Measurements from ENCODE around the gene TUBB1. TPM values are rescaled to one million over a fixed set of nuclear protein-coding genes. Genes with fewer than 3 reads are reported as not detected.

Gene TUBB1
- total and polyA plus RNA-seq, 4 donors, result 0.64 to 6.8 (median 3.7) TPM

GRCh38 chr20:59015411-59015810 is 3.8 kb upstream of the TUBB1 start:
- peaks cover 0 to 33% (median 5%) of the 10 kb centered on the region in 5 donors for H3K4me1 ChIP-seq (ENCODE audit: control insufficient read depth in 5 of 5, insufficient read depth in 5 of 5, low read length in 5 of 5)
- H3K9ac ChIP-seq (ENCODE audit: insufficient read depth in 1 of 2, low read length in 2 of 2), result no peak overlapping the region
- 88 to 91% methylated on average over 16 of the region's 16 CpGs for WGBS, 2 donors
- H3K4me3 ChIP-seq, result no peak overlapping the region
- H3K27me3 ChIP-seq (ENCODE audit: control insufficient read depth in 3 of 3, insufficient read depth in 3 of 3, low read length in 2 of 3), result no peaks in the 10 kb centered on the region
- H3K9me3 ChIP-seq (ENCODE audit: control insufficient read depth in 4 of 4, insufficient read depth in 3 of 4, low read length in 3 of 4), result no peaks in the 10 kb centered on the region
- H3K36me3 ChIP-seq (ENCODE audit: control insufficient read depth in 4 of 4, insufficient read depth in 4 of 4, low read length in 4 of 4), result no peaks in the 10 kb centered on the region
- H3K27ac ChIP-seq (ENCODE audit: low read depth in 1 of 2, low read length in 1 of 2), result no peak overlapping the region
- no peak for ATAC-seq (ENCODE audit: insufficient read depth, low FRiP score)
- no peak for TF ChIP-seq CTCF (IDR thresholded peaks at IDR 0.05; ENCODE audit: control extremely low read depth, extremely low read depth)
- DNase-seq, result no peak

DNA sequence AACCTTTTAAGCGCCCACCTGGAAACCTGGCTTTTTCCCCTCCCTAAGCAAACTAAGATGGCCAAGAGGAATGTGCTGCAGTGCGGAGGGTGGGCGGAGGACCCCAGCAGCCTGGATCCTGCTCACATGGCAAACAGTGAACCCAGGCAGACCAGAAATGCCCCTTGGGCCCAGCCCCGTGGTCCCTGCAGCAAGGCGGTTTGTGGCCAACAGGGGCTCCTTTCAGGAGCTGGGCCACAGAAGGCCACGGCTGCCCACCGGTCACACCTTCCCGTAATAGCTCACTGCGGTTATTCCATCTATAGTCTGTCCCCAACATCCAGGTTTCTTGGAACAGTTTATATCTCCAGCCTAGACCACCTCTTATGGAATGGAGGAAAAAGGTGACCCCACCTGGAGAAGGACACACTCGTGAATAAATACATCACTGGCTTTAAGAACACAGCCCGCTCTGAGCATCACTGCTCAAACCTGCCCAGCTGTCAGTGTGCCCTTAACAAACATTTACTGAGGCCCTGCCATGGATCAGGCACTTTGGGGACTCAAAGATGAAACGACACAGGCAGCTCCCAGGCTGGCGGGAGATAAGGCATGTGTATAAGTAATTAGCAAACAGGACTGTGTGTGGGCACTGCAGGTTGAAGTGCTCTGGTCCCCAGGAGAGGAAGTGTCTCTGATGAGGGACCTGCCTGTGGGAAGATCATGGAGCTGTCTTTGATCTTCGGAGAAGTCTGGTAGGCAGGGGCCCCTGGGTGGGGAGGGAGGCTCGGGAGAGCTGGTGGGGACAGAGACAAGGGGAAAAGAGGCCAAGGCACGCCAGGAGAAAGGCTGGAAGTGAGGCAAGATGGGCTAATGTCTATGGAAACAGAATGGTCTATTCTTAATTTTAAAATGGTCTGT is 3.2 kb upstream of the TUBB1 start:
- no peak for TF ChIP-seq CTCF (IDR thresholded peaks at IDR 0.05; ENCODE audit: control extremely low read depth, extremely low read depth)
- Histone ChIP-seq H3K36me3 (ENCODE audit: control insufficient read depth in 4 of 4, insufficient read depth in 4 of 4, low read length in 4 of 4) (no peaks in the 10 kb centered on the region), H3K9ac (ENCODE audit: insufficient read depth in 1 of 2, low read length in 2 of 2) (no peak overlapping the region), H3K4me1 (ENCODE audit: control insufficient read depth in 5 of 5, insufficient read depth in 5 of 5, low read length in 5 of 5) (peaks cover 0 to 27% (median 2%) of the 10 kb centered on the region in 5 donors), H3K27ac (ENCODE audit: low read depth in 1 of 2, low read length in 1 of 2) (no peak overlapping the region), H3K9me3 (ENCODE audit: control insufficient read depth in 4 of 4, insufficient read depth in 3 of 4, low read length in 3 of 4) (no peaks in the 10 kb centered on the region), H3K4me3 (no peak overlapping the region), H3K27me3 (ENCODE audit: control insufficient read depth in 3 of 3, insufficient read depth in 3 of 3, low read length in 2 of 3) (no peaks in the 10 kb centered on the region)
- 72 to 74% methylated on average over 16 of the region's 16 CpGs for WGBS, 2 donors
- ATAC-seq (ENCODE audit: insufficient read depth, low FRiP score) (no peak), DNase-seq (no peak)

DNA sequence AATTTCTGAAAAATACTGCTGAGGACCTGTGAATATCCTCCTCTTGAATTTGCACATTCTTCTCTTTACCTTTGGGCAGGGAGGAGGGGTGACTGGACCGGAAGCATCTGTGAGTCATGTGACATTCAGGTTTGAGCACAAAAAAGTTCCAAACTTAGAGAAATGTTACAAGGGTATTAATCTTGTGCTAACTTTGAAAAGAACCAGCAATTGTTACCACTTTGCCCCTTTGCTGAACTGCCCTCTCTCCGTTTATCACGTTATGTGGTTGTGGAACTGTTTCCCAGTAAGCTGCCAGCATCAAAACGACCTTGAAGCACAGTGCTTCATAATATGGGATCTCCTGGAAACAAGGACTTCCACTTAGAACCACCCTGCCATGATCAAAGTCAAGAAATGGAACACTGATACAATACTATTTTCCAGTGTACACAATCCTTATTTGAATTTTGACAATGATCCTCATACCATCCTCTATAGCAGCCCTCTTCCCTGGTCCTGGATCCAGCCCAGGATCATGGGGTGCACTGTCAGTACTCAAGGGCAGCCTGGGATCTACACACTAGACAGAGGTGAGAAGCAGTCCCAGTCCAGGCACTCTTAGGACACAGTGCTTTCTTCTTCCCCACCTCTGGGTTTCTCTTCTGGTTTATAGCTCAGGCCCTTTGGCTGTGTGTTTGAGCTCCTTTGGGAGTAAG is 2.3 kb upstream of the TUBB1 start:
- H3K27ac ChIP-seq (ENCODE audit: low read depth in 1 of 2, low read length in 1 of 2), result no peak overlapping the region
- no peak for DNase-seq
- no peaks in the 10 kb centered on the region for H3K9me3 ChIP-seq (ENCODE audit: control insufficient read depth in 4 of 4, insufficient read depth in 3 of 4, low read length in 3 of 4)
- no peak overlapping the region for H3K4me3 ChIP-seq
- WGBS, 2 donors, result 27 to 55% methylated on average over 4 of the region's 4 CpGs
- ATAC-seq (ENCODE audit: insufficient read depth, low FRiP score), result no peak
- H3K36me3 ChIP-seq (ENCODE audit: control insufficient read depth in 4 of 4, insufficient read depth in 4 of 4, low read length in 4 of 4), result no peaks in the 10 kb centered on the region
- H3K9ac ChIP-seq (ENCODE audit: insufficient read depth in 1 of 2, low read length in 2 of 2), result no peak overlapping the region
- H3K27me3 ChIP-seq (ENCODE audit: control insufficient read depth in 3 of 3, insufficient read depth in 3 of 3, low read length in 2 of 3), result no peaks in the 10 kb centered on the region
- H3K4me1 ChIP-seq (ENCODE audit: control insufficient read depth in 5 of 5, insufficient read depth in 5 of 5, low read length in 5 of 5), result peaks cover 0 to 25% (median 0%) of the 10 kb centered on the region in 5 donors
- TF ChIP-seq CTCF (IDR thresholded peaks at IDR 0.05; ENCODE audit: control extremely low read depth, extremely low read depth), result no peak
